AG04449 (cell line): ENCODE results near the gene SMAD4.

ENCODE experiments used
- CTCF ChIA-PET: fragments of 350-600 bp; formaldehyde crosslinking; extraction: SDS; loops from one replicate; lab custom pipeline; 2021; ENCODE audit warnings: antibody characterized with exemption; lab: Yijun Ruan, JAX
- POLR2A ChIA-PET: fragments of 400-600, 350-600 bp; formaldehyde crosslinking; extraction: SDS; loops from one replicate; lab custom pipeline; 2020; ENCODE audit warnings: antibody characterized with exemption, inconsistent platforms; lab: Yijun Ruan, JAX
- DNase-seq: peaks from one replicate; pipeline ENCODE4 v3.0.0-alpha.2; 2010; ENCODE audit warnings: low read depth, low spot score
- H3K4me3 ChIP-seq: 2 replicates; pipeline ENCODE4 v1.5.1; 2011; ENCODE audit warnings: low read depth, mild to moderate bottlenecking, control low read depth, low read length
- CTCF ChIP-seq: IDR thresholded peaks from one replicate; pipeline ENCODE4 v1.5.1; 2011; ENCODE audit warnings: mild to moderate bottlenecking, moderate library complexity, low read length, control low read depth, inconsistent platforms; ENCODE audit not compliant: insufficient read depth; ENCODE audit errors: missing control alignments

The SMAD4 gene

GRCh38 chr18:51013259-51013658 is 16.8 kb upstream of the SMAD4 start:
- no peak overlapping the region for H3K4me3 ChIP-seq
- no peak for DNase-seq
- CTCF ChIA-PET = no interaction called here
- TF ChIP-seq CTCF = no peak
- POLR2A ChIA-PET = no interaction called here

- no peak for TF ChIP-seq CTCF
- CTCF ChIA-PET = interaction anchor here (0.7 to 1.2 kb wide), 2 partner anchors 12 to 34 kb away, joined by 3 read pairs; no protein-coding TSS in a partner anchor
- no peak for DNase-seq
- POLR2A ChIA-PET = no interaction called here
- H3K4me3 ChIP-seq = no peak overlapping the region
These were observed 12.7 kb upstream of the SMAD4 start for GRCh38 chr18:51017140-51017879.

- DNase-seq = no peak
- no peak overlapping the region for H3K4me3 ChIP-seq
- POLR2A ChIA-PET = interaction anchor here (1.0 kb wide), 1 partner anchor 10 kb away, joined by 4 read pairs; the partner anchor contains the start of gene SMAD4
- TF ChIP-seq CTCF = no peak
- CTCF ChIA-PET = no interaction called here
These were observed 9.5 kb upstream of the SMAD4 start for GRCh38 chr18:51020536-51020935.

GRCh38 chr18:51021226-51021965 is 8.6 kb upstream of the SMAD4 start:
- CTCF ChIA-PET = no interaction called here
- POLR2A ChIA-PET = interaction anchor here (1.0 kb wide), 1 partner anchor 9 kb away, joined by 4 read pairs; the partner anchor contains the start of gene SMAD4
- H3K4me3 ChIP-seq = no peak overlapping the region
- no peak for DNase-seq
- TF ChIP-seq CTCF = no peak

GRCh38 chr18:51025512-51025911 is 4.5 kb upstream of the SMAD4 start:
- DNase-seq = no peak
- no peak for TF ChIP-seq CTCF
- no peak overlapping the region for H3K4me3 ChIP-seq
- ChIA-PET POLR2A (no interaction called here), CTCF (no interaction called here)

DNA sequence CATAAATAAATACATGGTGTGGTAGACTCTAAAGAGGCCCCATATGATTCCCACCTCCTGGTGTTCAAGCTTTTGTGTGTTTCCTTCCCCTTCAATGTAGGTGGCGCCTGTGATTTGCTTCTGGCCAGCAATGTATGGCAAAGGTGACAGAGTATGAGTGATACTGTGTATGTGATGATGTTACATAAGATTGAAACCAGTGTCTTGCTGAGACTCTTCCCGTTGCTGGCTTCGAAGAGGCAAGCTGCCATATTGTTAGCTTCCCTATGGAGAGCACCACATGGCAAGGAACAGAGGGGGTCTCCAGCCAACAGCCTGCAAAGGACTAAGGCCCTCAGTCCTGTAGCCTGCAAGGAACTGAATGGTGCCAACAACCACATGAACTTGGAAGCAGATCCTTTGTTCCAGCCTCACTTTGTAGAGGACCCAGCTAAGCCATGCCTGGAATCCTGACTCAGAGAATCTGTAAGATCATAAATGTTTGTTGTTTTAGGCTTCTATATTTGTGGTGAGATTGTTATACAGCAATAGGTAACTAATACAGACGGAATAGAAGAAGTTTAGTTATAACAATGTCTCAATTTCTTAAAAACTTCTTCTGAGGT is 1.7 kb upstream of the SMAD4 start:
- ChIA-PET CTCF (interaction anchor here (1.0 to 1.6 kb wide), 3 partner anchors 15 to 208 kb away, joined by 3 to 8 read pairs (median 4); no protein-coding TSS in a partner anchor), POLR2A (no interaction called here)
- DNase-seq = no peak

More for the DNA sequence above, 1.7 kb upstream of the SMAD4 start:
- no peak overlapping the region for H3K4me3 ChIP-seq
- no peak for TF ChIP-seq CTCF
